Parathyroid adenoma (tissue), 2 donors: ENCODE data around the gene CLIC3.

Source experiments
- H2AFZ ChIP-seq: fragments of 300-600 bp; sonication (generic); one replicate; pipeline ENCODE4 v1.7.0; 2017; ENCODE audit warnings: antibody characterized with exemption, mild to moderate bottlenecking
- H3K27ac ChIP-seq: fragments of 300-600 bp; sonication (generic); one replicate; pipeline ENCODE4 v1.7.0; 2017
- H3K27me3 ChIP-seq: fragments of 300-600 bp; sonication (generic); one replicate; pipeline ENCODE4 v1.7.0; 2017; ENCODE audit warnings: low read length; ENCODE audit not compliant: control insufficient read depth, insufficient read depth
- H3K36me3 ChIP-seq: fragments of 300-600 bp; sonication (generic); one replicate; pipeline ENCODE4 v1.7.0; 2017; ENCODE audit warnings: low read length; ENCODE audit not compliant: control insufficient read depth, insufficient read depth
- H3K4me1 ChIP-seq: fragments of 300-600 bp; sonication (generic); one replicate; pipeline ENCODE4 v1.7.0; 2017; ENCODE audit warnings: control low read depth
- H3K4me2 ChIP-seq: fragments of 300-600 bp; sonication (generic); one replicate; pipeline ENCODE4 v1.7.0; 2017; ENCODE audit warnings: low read length
- H3K4me3 ChIP-seq: fragments of 300-600 bp; sonication (generic); one replicate; pipeline ENCODE4 v1.7.0; 2017; ENCODE audit warnings: low read depth, low read length
- H3K79me2 ChIP-seq: fragments of 300-600 bp; sonication (generic); one replicate; pipeline ENCODE4 v1.7.0; 2017; ENCODE audit warnings: control low read depth
- H3K9ac ChIP-seq: fragments of 300-600 bp; sonication (generic); one replicate; pipeline ENCODE4 v1.7.0; 2017; ENCODE audit warnings: mild to moderate bottlenecking
- H3K9me3 ChIP-seq: fragments of 300-600 bp; sonication (generic); one replicate; pipeline ENCODE4 v1.7.0; 2017; ENCODE audit warnings: low read length; ENCODE audit not compliant: control insufficient read depth
- TF ChIP-seq, protein P1 (sequence below): fragments of 300-600 bp; sonication (generic); IDR thresholded peaks from one replicate; pipeline ENCODE4 v1.7.0; 2017; ENCODE audit warnings: antibody characterized with exemption, mild to moderate bottlenecking
- donor health status: primary hyperparathyroidism.

The CLIC3 gene

GRCh38 chr9:136979769-136980587 is 16.4 kb downstream of the CLIC3 start:
- no peak overlapping the region for H3K27ac ChIP-seq
- no peak overlapping the region for H3K9ac ChIP-seq
- no peak overlapping the region for H2AFZ ChIP-seq
- no peak overlapping the region for H3K4me3 ChIP-seq
- H3K27me3 ChIP-seq: no peaks in the 10 kb centered on the region
- H3K36me3 ChIP-seq: no peaks in the 10 kb centered on the region
- no peaks in the 10 kb centered on the region for H3K79me2 ChIP-seq
- TF ChIP-seq, protein P1, sequence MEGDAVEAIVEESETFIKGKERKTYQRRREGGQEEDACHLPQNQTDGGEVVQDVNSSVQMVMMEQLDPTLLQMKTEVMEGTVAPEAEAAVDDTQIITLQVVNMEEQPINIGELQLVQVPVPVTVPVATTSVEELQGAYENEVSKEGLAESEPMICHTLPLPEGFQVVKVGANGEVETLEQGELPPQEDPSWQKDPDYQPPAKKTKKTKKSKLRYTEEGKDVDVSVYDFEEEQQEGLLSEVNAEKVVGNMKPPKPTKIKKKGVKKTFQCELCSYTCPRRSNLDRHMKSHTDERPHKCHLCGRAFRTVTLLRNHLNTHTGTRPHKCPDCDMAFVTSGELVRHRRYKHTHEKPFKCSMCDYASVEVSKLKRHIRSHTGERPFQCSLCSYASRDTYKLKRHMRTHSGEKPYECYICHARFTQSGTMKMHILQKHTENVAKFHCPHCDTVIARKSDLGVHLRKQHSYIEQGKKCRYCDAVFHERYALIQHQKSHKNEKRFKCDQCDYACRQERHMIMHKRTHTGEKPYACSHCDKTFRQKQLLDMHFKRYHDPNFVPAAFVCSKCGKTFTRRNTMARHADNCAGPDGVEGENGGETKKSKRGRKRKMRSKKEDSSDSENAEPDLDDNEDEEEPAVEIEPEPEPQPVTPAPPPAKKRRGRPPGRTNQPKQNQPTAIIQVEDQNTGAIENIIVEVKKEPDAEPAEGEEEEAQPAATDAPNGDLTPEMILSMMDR: no peak
- H3K4me1 ChIP-seq: no peaks in the 10 kb centered on the region
- H3K9me3 ChIP-seq: no peaks in the 10 kb centered on the region
- no peak overlapping the region for H3K4me2 ChIP-seq

DNA sequence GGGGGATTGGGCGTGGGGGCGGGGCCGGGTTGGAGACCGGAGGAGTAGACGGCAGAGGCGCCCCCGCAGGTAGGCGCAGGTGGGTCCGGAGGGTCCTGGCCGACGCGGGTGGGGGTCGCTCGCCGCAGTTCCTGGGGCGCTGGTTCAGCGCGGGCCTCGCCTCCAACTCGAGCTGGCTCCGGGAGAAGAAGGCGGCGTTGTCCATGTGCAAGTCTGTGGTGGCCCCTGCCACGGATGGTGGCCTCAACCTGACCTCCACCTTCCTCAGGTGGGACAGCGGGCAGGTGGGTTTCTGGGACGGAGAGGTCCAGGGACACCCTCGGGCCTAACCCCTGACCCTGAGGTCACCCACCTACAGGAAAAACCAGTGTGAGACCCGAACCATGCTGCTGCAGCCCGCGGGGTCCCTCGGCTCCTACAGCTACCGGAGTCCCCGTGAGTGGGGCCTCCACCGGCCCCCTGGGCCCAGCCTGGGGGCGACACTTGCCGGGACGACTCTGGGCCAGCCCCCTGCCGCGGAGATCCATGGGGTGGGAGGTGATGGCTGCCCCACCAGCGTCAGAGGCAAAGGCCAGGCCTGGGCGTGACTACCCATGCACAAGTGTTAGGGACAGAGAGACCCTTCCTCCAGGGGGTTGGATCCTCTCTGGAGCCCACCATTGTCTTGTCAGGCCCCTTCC is 17.4 kb downstream of the CLIC3 start:
- H3K27ac ChIP-seq: no peak overlapping the region
- no peak overlapping the region for H3K4me3 ChIP-seq

DNA sequence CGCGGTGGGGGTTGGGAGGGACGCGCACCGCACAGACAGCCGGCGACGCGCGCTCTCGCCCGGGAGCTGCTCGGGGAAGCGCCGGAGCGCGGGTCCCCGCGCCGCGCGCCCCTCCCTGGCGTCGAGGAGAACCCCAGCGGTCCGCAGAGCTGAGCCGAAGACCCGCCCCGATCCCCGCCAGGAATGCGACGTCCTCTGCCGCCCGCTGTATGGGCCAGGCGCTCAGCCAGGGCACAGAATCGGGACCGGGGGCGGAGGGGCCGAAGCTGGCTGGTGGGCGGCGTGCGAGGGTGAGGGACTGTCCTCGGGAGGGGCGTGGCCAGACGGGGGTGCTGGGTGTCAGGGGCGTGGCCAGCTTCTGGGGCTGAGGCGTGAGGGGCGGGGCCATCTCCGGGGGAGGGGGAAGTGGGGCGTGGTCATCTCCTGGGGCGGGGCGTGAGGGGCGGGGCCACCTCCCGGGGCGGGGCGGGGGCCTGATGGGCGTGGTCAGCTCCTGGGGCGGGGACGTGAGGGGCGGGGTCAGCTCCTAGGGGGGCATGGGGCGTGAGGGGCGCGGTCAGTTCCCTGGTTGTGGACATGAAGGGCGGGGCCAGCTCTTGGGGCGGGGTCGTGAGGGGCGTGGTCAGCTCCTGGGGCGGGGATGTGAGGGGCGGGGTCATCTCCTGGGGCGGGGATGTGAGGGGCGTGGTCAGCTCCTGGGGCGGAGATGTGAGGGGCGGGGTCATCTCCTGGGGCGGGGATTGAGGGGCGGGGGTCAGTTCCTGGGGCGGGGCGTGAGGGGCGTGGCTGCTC is 18.1 kb downstream of the CLIC3 start:
- Histone ChIP-seq H3K4me3 (no peak overlapping the region), H3K36me3 (no peaks in the 10 kb centered on the region), H3K27me3 (no peaks in the 10 kb centered on the region), H3K9ac (no peak overlapping the region), H3K4me1 (no peaks in the 10 kb centered on the region), H2AFZ (peak overlapping the region; percentile 56), H3K79me2 (no peaks in the 10 kb centered on the region), H3K4me2 (peak overlapping the region; percentile 51), H3K27ac (no peak overlapping the region), H3K9me3 (no peaks in the 10 kb centered on the region)
- TF ChIP-seq, protein P1: no peak

More for the DNA sequence above, 17.4 kb downstream of the CLIC3 start:
- H3K4me1 ChIP-seq: no peaks in the 10 kb centered on the region
- no peak overlapping the region for H3K9ac ChIP-seq
- no peaks in the 10 kb centered on the region for H3K9me3 ChIP-seq
- H3K4me2 ChIP-seq: no peak overlapping the region
- no peak overlapping the region for H2AFZ ChIP-seq
- no peaks in the 10 kb centered on the region for H3K79me2 ChIP-seq
- TF ChIP-seq, protein P1: no peak
- H3K27me3 ChIP-seq: no peaks in the 10 kb centered on the region
- no peaks in the 10 kb centered on the region for H3K36me3 ChIP-seq

DNA sequence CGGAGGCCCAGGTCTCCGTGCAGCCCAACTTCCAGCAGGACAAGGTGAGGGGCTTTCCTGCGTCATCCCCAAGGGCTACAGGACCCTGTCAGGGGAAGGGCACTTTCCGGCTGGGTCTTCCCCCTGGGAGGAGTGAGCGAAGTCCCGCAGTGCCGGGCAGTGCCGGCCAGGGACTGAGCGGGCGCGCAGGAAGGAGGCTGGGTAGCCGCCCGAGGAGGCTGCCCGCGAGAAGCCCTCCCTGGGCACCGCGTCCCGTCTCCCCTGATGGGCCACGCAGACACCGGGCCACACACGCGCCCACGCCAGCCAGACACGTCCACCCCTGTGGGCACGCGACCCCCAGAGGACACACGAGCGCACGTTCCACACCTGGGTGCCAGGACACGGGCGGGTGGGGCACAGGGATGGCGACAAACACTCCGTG is 18.7 kb downstream of the CLIC3 start:
- no peaks in the 10 kb centered on the region for H3K4me1 ChIP-seq

More for the DNA sequence above, 18.7 kb downstream of the CLIC3 start:
- no peaks in the 10 kb centered on the region for H3K36me3 ChIP-seq
- H2AFZ ChIP-seq: peak overlapping the region; percentile 56
- no peaks in the 10 kb centered on the region for H3K79me2 ChIP-seq
- H3K27me3 ChIP-seq: no peaks in the 10 kb centered on the region
- TF ChIP-seq, protein P1: no peak
- no peak overlapping the region for H3K9ac ChIP-seq
- H3K27ac ChIP-seq: no peak overlapping the region
- H3K9me3 ChIP-seq: no peaks in the 10 kb centered on the region
- peak overlapping the region; percentile 51 for H3K4me2 ChIP-seq
- H3K4me3 ChIP-seq: no peak overlapping the region
